ENCODE data around the gene AACS.

DNA sequence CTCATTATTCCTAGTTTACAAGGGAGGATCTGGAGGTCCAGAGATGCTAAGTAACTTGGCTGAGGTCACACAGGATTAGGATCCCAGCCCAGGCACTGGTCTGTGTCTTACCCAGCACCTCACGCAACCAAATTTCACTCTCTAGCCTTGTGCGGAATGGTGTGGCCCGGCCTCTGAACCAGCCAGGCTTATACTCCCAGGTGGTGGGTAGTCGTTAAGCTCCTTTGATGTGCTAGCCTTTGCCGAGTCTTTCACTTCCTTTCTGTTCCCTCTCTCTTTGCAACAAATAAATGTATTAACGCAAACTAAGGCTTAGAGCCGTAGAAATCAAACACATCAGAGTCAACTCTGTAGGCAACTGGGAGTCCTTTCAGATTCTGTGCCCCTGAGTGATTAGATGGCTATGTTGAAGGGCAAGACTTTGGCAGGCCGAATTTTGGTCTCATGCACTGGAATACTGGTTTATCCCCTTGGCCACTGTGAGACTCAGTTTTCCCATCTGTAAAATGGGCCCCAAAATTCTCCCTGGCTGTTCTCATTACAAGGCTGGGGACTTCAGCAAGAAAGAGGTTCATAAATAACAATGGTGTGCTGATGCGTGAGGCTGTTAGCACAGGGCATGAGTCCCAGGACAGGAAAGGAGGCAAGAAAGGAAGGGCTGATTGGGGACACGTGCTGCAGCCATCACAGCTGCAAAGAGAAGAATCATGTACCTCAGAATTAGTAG, 126.3 kb downstream of the AACS start:
- TF ChIP-seq CTCF (IDR thresholded peaks at IDR 0.05) (no peak), POLR2A (IDR thresholded peaks at IDR 0.05) (no peak)

Measured in thyroid gland (tissue), 4 donors.